ENCODE data around the gene TRIM13.

TRIM13 gene

GRCh38 chr13:50012396-50013169, 15.7 kb downstream of the TRIM13 start:
- Histone ChIP-seq H3K4me2 (ENCODE audit: low read length) (no peak overlapping the region), H3K9me3 (ENCODE audit: control insufficient read depth, insufficient read depth, low read length) (no peaks in the 10 kb centered on the region), H3K27me3 (ENCODE audit: control insufficient read depth, low read length) (no peaks in the 10 kb centered on the region), H3K36me3 (ENCODE audit: control insufficient read depth, low read length) (peaks cover 71% of the 10 kb centered on the region), H3K9me2 (replicated peaks; ENCODE audit: control insufficient read depth, low read length) (no peaks in the 10 kb centered on the region), H3K79me2 (ENCODE audit: control insufficient read depth, low read length) (peaks cover 72% of the 10 kb centered on the region), H3K27ac (ENCODE audit: low read depth, low read length) (no peak overlapping the region), H4K20me1 (ENCODE audit: control insufficient read depth, insufficient read depth, low read depth, low read length) (no peaks in the 10 kb centered on the region), H3F3A (ENCODE audit: control insufficient read depth, insufficient read depth) (peaks cover 45% of the 10 kb centered on the region), H3K4me1 (ENCODE audit: control insufficient read depth, low read length) (no peaks in the 10 kb centered on the region), H3K4me3 (ENCODE audit: low read length) (no peak overlapping the region)
- TF ChIP-seq CTCF (IDR thresholded peaks at IDR 0.05; ENCODE audit: low read depth, low read length, poor library complexity, severe bottlenecking) (no peak), EZH2phosphoT487 (IDR thresholded peaks at IDR 0.05; ENCODE audit: borderline replicate concordance, low read length) (no peak)

- Histone ChIP-seq H4K20me1 (ENCODE audit: control insufficient read depth, insufficient read depth, low read depth, low read length) (no peaks in the 10 kb centered on the region), H3K79me2 (ENCODE audit: control insufficient read depth, low read length) (peaks cover 56% of the 10 kb centered on the region)
These were observed 17.5 kb downstream of the TRIM13 start for GRCh38 chr13:50014386-50014785.

GRCh38 chr13:50015258-50015657, 18.4 kb downstream of the TRIM13 start, which contains the start of gene KCNRG:
KCNRG (plus strand) TSS chr13:50015444; CDS start chr13:50015494, 50 bp downstream.
- H3K27ac ChIP-seq (ENCODE audit: low read depth, low read length), result no peak within 1 kb of the TSS
- H4K20me1 ChIP-seq (ENCODE audit: control insufficient read depth, insufficient read depth, low read depth, low read length), result no peaks in the 10 kb centered on the region

More at GRCh38 chr13:50014386-50014785, 17.5 kb downstream of the TRIM13 start:
- Histone ChIP-seq H3K27me3 (ENCODE audit: control insufficient read depth, low read length) (no peaks in the 10 kb centered on the region), H3K9me2 (replicated peaks; ENCODE audit: control insufficient read depth, low read length) (no peaks in the 10 kb centered on the region), H3K4me1 (ENCODE audit: control insufficient read depth, low read length) (no peaks in the 10 kb centered on the region), H3K4me3 (ENCODE audit: low read length) (no peak overlapping the region), H3K9me3 (ENCODE audit: control insufficient read depth, insufficient read depth, low read length) (no peaks in the 10 kb centered on the region), H3F3A (ENCODE audit: control insufficient read depth, insufficient read depth) (peaks cover 49% of the 10 kb centered on the region), H3K27ac (ENCODE audit: low read depth, low read length) (no peak overlapping the region), H3K4me2 (ENCODE audit: low read length) (no peak overlapping the region), H3K36me3 (ENCODE audit: control insufficient read depth, low read length) (peaks cover 73% of the 10 kb centered on the region)
- no peak for TF ChIP-seq EZH2phosphoT487 (IDR thresholded peaks at IDR 0.05; ENCODE audit: borderline replicate concordance, low read length)
- TF ChIP-seq CTCF (IDR thresholded peaks at IDR 0.05; ENCODE audit: low read depth, low read length, poor library complexity, severe bottlenecking), result no peak

More at GRCh38 chr13:50015258-50015657, 18.4 kb downstream of the TRIM13 start, which contains the start of gene KCNRG:
- no peak within 1 kb of the TSS for H3K4me2 ChIP-seq (ENCODE audit: low read length)
- no peaks in the 10 kb centered on the region for H3K9me3 ChIP-seq (ENCODE audit: control insufficient read depth, insufficient read depth, low read length)
- peaks cover 49% of the 10 kb centered on the region for H3F3A ChIP-seq (ENCODE audit: control insufficient read depth, insufficient read depth)
- H3K36me3 ChIP-seq (ENCODE audit: control insufficient read depth, low read length), result peaks cover 77% of the 10 kb centered on the region
- H3K27me3 ChIP-seq (ENCODE audit: control insufficient read depth, low read length), result no peaks in the 10 kb centered on the region
- TF ChIP-seq EZH2phosphoT487 (IDR thresholded peaks at IDR 0.05; ENCODE audit: borderline replicate concordance, low read length), result no peak
- no peak for TF ChIP-seq CTCF (IDR thresholded peaks at IDR 0.05; ENCODE audit: low read depth, low read length, poor library complexity, severe bottlenecking)
- H3K9me2 ChIP-seq (replicated peaks; ENCODE audit: control insufficient read depth, low read length), result no peaks in the 10 kb centered on the region
- peaks cover 51% of the 10 kb centered on the region for H3K79me2 ChIP-seq (ENCODE audit: control insufficient read depth, low read length)
- H3K4me3 ChIP-seq (ENCODE audit: low read length), result no peak within 1 kb of the TSS
- no peaks in the 10 kb centered on the region for H3K4me1 ChIP-seq (ENCODE audit: control insufficient read depth, low read length)
